Anterior cingulate cortex (tissue), 58 donors: ENCODE data around the gene ANXA11.
A peak's percentile ranks its signal among the peaks of the same experiment; 100 is the strongest.
"Not testable (repeated sequence)": the region's sequence is repeated elsewhere in the genome, so short reads cannot be mapped to it uniquely, and the experiment has no call there.

Experiments used
- DNase-seq, 58 donors: peaks; one replicate each; lab custom pipeline; 2025; lab: John Stamatoyannopoulos, UW

Gene ANXA11

DNA sequence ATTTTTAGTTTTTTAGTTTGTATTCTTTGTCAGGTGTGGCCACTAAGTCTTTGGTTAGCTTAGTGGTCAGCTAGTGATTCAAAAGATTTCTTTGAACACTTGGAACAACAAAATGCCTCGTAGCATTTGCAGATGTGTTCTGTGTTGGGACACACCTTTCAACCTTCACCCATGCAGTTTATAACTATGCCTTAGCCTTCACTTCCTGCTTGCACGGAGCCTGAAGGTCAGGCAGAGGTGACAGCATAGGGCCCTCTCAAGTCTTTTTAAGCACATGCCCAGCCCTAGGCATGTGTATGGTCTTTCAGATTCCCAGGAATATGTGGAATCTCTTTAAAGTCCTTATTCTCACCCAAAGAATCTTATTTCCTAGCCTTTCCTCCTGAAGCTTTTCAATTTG lies 55.2 kb downstream of the ANXA11 start:
- no peak for DNase-seq

GRCh38 chr10:80149123-80149522 lies 56.2 kb downstream of the ANXA11 start:
- no peak for DNase-seq

- DNase-seq = no peak
Measured at GRCh38 chr10:80148166-80148805, 57.1 kb downstream of the ANXA11 start.

GRCh38 chr10:80146918-80147317 lies 58.4 kb downstream of the ANXA11 start:
- DNase-seq = no peak

DNA sequence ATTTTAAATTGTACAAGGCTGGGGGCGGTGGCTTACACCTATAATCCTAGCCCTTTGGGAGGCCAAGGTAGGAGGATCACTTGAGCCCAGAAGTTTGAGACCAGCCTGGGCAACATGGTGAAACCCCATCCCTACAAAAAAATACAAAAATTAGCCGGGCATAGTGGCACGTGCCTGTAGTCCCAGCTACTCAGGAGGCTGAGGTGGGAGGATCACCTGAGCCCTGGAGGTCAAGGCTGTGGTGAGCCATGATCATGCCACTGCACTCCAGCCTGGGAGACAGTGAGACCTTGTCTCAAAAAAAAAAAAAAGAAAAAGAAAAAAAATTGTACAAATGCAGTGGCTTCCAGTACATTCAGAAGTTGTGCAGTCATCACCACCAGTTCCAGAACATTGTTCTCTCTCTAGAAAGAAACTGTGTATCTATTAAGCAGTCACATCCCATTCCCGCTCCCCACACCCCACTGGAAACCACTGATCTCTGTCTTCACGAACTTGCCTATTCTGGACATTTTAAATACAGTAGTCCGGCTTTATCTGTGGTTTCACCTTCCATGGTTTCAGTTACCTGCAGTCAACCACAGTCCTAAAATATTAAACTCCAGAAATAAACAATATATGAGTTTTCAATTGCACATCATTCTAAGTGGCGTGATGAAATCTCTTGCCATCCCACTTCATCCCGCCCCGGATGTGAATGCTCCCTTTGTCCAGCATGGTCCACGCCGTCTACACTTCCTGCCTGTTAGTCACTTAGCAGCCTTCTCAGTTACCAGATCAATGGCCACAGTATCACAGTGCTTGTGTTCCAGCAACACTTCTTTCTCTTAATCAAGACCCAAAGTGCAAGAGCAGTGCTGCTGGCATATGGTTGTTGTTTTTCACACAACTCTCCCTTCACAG lies 59.7 kb downstream of the ANXA11 start:
- DNase-seq = peak in 1 of 58 donors; percentile 10

DNA sequence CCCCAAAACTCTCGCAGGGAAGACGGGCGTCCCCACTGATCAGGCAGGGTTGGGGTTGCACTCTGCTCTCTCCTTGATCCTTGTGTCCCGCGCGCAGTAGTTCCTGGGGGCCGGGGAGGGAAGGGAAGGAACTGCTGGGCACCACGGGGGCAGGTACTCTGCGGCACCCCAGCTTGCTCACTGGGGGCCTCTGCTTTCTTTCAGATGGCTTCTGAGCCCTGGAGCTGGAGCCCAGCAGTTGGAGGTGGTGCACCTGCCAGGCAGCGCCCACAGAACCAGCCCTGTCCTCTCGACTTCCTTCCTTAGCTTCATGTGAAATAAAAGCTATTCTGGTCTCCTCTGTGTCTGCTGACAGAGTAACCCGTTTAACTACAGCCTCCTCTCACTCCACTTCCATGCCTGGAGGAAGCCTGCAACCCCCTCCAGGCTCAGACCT lies 60.6 kb downstream of the ANXA11 start:
- no peak for DNase-seq

DNA sequence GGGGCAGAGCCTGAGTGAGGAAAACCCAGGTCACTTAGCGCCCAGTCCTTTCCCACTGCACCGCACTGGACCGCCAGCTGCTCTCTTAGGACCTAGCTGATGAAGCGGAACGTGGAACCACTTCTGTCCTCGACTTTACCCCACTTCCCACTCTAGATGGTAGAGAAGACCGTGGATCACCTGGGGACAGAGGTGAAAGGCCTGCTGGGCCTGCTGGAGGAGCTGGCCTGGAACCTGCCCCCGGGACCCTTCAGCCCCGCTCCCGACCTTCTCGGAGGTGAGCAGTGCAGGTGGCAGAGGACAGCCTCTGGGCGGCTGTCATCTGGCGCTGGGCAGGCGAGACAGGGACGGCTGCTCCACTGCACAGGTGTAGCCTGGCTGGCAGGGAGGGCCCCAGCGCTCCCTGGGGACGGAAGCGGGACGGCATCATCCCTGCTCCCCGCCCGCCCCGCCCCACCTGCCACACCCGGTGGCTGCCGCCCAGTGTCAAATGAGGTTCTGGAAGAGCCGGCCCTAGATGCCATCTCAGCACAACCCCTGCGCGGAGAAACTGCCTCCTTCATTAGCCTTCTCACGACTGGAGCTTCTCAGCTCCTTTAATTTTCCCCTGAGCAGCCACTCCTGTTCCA lies 61.2 kb downstream of the ANXA11 start:
- no peak for DNase-seq

DNA sequence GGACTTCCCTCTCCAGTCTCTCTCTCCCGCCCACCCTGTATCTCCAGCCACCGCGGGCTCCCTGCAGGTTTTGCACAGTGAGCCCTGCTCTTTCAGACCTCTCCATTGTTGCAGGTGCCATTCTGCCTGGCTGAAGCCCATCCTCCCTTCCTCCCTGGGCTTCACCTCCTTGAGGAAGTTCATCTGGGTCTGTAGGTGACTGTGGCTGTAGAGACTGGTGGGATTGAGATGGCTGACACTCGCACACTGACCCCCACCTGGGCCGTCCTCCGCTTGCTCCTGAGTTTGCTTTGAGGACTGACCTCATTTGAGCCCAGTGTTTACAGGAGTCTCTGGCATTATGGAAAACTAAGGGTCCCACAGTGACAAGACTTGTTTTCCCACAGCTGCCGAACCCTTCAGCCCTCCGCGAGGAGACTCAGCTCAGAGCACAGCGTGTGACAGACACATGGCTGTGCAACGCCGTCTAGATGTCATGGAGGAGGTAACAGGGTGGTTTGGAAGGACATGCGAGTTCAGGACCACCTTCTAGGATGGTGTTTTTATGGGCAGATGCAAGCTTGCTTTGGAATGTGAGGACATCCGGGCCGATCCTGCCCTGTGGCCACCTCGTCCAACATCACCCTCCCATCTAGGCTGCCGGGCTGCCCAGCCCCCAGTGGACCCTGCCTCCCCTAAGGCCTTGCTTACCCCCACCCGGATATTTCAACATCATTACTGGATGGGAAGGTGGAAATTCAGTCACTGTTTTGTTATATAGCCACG lies 63.5 kb downstream of the ANXA11 start:
- DNase-seq = no peak

- no peak for DNase-seq
Measured at GRCh38 chr10:80140251-80140650, 65.1 kb downstream of the ANXA11 start.

DNA sequence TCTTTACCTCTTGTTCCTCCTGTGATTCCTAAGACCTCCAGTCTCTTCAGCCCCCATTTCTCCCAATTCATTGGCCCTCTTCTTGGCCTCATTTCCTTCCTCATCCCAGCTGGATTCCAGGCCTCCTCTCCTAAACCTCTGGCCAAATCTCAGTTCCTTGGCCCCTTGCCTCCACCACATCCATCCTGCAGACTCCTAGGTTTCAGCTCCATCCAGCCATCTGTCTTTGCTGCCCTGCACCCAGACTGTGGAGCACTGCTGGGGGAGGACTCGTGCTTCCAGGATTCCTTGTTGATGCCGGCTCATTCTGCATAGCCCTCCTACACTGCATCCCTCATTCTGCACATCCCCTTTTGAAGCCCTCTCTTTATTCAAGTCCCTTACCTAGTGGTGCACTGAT lies 66.1 kb downstream of the ANXA11 start:
- DNase-seq = no peak

GRCh38 chr10:80137920-80138319 lies 67.4 kb downstream of the ANXA11 start:
- DNase-seq = no peak

GRCh38 chr10:80137031-80137862 lies 68.1 kb downstream of the ANXA11 start:
- DNase-seq = no peak

GRCh38 chr10:80136134-80136571 lies 69.2 kb downstream of the ANXA11 start:
- DNase-seq = peak in 1 of 58 donors; percentile 23

DNA sequence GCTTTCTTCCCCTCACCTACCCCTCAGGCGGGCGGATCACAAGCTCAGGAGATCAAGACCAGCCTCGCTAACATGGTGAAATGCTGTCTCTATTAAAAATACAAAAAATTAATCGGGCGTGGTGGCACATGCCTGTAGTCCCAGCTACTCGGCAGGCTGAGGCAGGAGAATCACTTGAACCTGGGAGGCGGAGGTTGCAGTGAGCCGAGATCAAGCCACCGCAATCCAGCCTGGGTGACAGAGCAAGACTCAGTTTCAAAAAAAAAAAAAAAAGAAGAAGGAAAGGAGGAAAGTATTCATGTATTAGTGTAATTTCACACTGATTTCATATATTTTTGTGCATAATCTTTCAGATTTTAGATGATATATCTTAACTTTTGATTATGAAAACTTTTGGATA lies 71.7 kb downstream of the ANXA11 start:
- DNase-seq = not testable (repeated sequence)

- DNase-seq = no peak
Measured at GRCh38 chr10:80133206-80133605, 72.1 kb downstream of the ANXA11 start.

DNA sequence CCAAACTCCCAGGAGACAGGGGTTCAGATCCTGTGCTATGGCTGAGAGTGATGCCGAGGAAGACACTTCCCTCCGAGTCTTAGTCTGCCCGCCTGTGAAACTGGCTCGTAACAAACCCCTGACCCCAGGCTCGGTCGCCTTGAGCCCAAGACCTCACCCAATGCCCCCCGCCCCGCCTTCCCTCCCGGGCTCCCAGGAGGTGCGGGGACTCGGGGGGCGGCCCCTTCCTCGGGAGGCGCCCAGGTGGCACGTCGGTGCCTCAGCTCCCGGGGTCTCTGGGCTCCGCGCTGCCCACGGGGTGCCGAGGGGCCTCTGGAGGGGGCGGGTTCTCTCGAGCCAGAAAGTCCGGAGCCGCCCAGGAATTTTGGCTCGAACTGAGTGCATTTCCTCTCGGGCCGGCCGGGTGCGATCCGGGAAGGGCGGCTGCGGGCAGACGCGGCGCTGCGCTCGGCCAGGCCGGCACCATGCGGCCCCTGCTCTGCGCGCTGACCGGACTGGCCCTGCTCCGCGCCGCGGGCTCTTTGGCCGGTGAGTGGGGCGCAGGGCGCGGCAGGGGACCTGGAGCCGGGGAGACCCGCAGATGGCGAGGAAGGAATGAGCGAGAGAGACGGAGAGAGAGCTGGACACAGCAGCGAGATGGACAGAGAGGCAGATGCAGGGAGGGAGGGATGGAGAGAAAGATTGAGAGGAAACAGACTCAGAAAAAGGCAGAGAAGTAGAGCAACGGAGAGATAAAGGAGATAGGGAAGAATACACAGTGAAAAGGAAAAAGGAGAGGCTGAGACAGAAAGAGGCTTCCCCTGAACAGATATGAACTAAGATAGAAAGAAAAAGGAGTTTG lies 72.8 kb downstream of the ANXA11 start, which contains the start of gene PLAC9:
TSS of gene PLAC9 (plus strand) at position 432 of the 841 bp plus-strand sequence. CDS start at position 465, 33 bp downstream.
- DNase-seq = no peak

DNA sequence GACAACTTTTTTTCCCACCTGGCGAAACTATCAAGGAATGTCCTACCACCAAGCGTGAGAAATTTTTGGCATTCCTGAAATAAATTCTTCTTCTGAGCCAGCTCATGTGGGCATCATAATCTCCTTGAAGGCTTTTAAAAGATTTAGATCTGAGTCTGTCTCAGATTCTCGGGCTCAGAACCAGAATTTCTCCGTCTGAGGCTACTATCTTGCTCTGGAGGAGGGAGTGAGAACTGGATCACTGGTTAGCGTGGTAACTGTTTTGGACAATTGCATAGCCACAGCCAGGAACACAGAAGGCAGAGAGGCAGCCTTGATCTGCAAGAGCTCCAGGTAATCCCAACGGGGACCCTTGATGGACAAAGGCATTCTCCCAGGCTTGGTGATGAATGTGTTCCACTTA lies 73.8 kb downstream of the ANXA11 start:
- no peak for DNase-seq

DNA sequence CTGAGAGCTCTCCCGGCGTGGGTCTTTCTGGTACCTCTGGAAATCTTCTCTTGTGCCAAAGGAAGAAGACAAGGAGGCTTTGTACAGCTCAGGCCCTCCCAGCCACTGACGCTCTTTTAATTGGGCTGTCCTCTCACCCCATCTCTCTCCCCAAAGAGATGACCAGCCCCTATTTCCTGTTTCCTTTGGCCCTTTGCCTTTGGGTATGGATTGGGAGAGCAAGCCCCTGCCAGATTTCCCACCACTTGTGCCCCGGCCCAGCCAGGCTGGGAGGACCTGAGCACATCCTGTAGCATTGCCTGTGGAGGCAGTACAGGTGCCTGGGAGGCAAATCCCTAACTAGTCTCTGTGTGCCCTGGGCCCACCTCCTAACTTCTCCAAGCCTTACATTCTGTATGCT lies 78.5 kb downstream of the ANXA11 start:
- DNase-seq = no peak

DNA sequence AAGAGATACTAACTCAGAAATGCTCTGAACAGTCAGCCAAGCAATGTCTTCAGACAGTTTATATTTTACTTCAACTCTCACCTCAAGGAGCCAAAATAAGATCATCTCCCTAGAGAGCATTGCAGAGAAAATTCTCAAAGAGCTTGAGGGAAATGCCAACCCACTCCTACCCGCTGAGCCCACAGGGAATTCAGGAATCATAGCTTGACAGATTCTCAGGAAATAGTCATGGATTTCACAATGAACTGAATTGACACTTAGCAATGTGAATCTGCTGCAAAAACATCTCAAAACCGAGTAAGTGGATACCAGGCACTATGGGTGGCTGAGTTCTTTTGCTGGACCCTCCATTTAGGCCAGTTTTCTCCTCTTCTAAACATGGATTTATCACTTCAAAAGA lies 82.6 kb downstream of the ANXA11 start:
- DNase-seq = no peak
